ENCODE data around the gene ADARB2. TPM values are rescaled to one million over a fixed set of nuclear protein-coding genes. Genes with fewer than 3 reads are reported as not detected.

The ADARB2 gene
- total RNA-seq, 4 donors from 2014 or later: 8.4 to 23.2 (median 19.6) TPM

DNA sequence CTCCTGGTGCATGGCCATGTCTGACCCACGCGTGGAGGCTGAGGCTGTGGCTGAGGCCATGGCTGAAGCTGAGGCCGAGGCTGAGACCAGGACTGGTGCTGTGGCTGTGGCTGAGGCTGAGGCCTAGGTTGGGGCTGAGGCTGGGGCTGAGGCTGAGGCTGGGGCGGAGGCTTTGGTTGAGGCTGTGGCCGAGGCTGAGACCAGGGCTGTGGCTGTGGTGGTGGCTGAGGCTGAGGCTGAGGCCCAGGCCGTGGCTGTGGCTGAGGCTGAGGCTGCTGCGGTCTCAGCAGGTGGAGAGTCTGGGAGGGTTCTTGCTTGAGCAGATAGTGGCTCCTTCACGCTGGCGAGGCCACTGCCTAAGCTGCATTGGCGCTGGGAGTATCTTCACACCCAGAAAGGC is 604.7 kb downstream of the ADARB2 start:
- WGBS, 2 donors: 87 to 88% methylated on average over 10 of the region's 10 CpGs

DNA sequence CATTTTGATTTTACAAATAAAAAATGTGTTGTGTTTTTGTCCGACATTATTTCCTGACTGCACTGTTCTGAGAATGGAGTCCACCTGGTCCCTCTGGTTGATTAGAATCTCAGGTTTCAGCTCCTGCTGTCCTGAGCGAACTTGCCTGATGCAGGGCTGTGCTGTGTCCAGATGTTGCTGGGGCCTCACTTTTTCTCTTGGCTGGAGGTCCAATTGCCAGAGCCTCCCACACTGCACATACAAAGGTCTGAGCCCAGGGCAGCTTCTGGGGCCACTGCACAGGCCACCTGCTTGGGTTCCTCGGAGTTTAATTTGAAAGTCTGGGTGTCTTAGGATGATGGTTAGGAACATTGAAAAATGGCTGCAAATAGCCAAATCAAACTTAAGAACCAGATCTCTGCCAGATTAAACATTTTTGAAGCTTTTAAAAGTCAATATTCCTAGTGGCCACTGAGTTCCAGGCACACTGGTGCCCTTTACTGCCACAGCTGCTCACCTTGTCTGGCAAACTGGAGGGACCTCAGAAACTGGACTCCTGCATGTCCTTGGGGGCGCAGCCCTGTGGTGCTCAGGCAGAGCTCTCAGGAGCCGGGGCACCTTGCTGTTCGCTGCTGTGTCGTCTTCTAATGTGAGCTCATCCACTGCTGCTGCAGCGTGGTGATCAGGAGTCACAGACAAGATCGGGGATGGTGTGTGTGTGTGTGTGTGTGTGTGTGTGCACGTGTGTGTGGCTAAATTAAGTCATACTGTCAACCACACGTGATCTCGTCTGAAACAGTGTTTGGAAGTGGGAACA is 606.1 kb downstream of the ADARB2 start:
- no peaks in the 10 kb centered on the region for H3K27me3 ChIP-seq
- no peak overlapping the region for H3K4me3 ChIP-seq
- DNase-seq (ENCODE audit: low spot score in 2 of 2): no peak
- TF ChIP-seq EP300 (IDR thresholded peaks at IDR 0.05): no peak
- TF ChIP-seq POLR2A (IDR thresholded peaks at IDR 0.05): no peak
- TF ChIP-seq, protein P1, sequence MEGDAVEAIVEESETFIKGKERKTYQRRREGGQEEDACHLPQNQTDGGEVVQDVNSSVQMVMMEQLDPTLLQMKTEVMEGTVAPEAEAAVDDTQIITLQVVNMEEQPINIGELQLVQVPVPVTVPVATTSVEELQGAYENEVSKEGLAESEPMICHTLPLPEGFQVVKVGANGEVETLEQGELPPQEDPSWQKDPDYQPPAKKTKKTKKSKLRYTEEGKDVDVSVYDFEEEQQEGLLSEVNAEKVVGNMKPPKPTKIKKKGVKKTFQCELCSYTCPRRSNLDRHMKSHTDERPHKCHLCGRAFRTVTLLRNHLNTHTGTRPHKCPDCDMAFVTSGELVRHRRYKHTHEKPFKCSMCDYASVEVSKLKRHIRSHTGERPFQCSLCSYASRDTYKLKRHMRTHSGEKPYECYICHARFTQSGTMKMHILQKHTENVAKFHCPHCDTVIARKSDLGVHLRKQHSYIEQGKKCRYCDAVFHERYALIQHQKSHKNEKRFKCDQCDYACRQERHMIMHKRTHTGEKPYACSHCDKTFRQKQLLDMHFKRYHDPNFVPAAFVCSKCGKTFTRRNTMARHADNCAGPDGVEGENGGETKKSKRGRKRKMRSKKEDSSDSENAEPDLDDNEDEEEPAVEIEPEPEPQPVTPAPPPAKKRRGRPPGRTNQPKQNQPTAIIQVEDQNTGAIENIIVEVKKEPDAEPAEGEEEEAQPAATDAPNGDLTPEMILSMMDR (IDR thresholded peaks at IDR 0.05): no peak
- no peak overlapping the region for H3K27ac ChIP-seq
- no peaks in the 10 kb centered on the region for H3K4me1 ChIP-seq
- H3K9me3 ChIP-seq: no peaks in the 10 kb centered on the region
- H3K36me3 ChIP-seq: peaks cover 0 to 63% (median 13%) of the 10 kb centered on the region in 3 donors
- WGBS, 2 donors: 89 to 91% methylated on average over 12 of the region's 12 CpGs

More for the DNA sequence above, 604.7 kb downstream of the ADARB2 start:
- Histone ChIP-seq H3K27ac (no peak overlapping the region), H3K4me1 (no peaks in the 10 kb centered on the region), H3K4me3 (no peak overlapping the region), H3K36me3 (peaks cover 0 to 53% (median 13%) of the 10 kb centered on the region in 3 donors), H3K9me3 (peaks cover 0 to 3% (median 0%) of the 10 kb centered on the region in 4 donors), H3K27me3 (no peaks in the 10 kb centered on the region)
- no peak for DNase-seq (ENCODE audit: low spot score in 2 of 2)
- TF ChIP-seq POLR2A (IDR thresholded peaks at IDR 0.05) (no peak), EP300 (IDR thresholded peaks at IDR 0.05) (no peak)
- TF ChIP-seq, protein P1 (IDR thresholded peaks at IDR 0.05): no peak

DNA sequence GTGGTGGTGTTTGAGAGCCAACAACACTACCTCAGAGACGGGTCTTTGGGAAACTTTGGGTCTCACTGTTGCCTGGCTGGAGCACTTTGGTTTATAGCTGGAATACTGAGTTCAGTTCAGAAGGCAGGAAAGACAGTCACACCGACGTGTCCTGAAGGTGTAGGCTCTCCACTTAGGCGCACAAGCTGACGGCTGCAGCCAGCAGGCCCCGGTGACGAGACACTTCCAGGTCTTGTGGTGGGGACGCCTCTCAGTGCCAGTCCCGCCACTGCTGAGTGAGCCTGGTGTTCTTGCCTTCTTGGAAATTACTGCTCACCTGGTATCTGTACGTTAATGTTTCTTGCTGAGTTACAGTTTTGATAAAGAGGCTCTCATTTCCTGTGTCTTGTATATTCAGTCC is 607.1 kb downstream of the ADARB2 start:
- H3K36me3 ChIP-seq: peaks cover 0 to 71% (median 21%) of the 10 kb centered on the region in 3 donors
- no peaks in the 10 kb centered on the region for H3K27me3 ChIP-seq

DNA sequence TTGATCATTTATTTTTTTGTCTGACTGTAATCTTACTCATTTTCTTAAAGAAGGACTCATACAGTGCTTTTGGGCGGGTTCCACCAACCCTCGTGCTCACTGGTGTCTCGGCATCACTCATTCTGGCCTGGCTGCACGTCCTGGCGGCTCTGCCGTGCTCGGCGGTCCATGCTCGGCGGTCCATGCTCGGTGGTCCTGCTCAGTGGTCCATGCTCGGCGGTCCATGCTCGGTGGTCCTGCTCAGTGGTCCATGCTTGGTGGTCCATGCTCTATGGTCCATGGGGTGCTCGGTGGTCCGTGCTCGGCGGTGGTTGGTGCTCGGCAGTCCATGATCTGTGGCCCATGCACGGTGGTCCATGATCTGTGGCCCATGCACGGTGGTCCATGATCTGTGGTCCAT is 608.7 kb downstream of the ADARB2 start:
- H3K27ac ChIP-seq: no peak overlapping the region
- 96 to 98% methylated on average over 21 of the region's 21 CpGs for WGBS, 2 donors
- TF ChIP-seq EP300 (IDR thresholded peaks at IDR 0.05) (no peak), POLR2A (IDR thresholded peaks at IDR 0.05) (no peak)
- TF ChIP-seq, protein P1 (IDR thresholded peaks at IDR 0.05): no peak
- no peak overlapping the region for H3K4me3 ChIP-seq
- H3K9me3 ChIP-seq: no peaks in the 10 kb centered on the region
- no peaks in the 10 kb centered on the region for H3K4me1 ChIP-seq
- peaks cover 0 to 86% (median 31%) of the 10 kb centered on the region in 3 donors for H3K36me3 ChIP-seq
- DNase-seq (ENCODE audit: low spot score in 2 of 2): no peak
- no peaks in the 10 kb centered on the region for H3K27me3 ChIP-seq

More for the DNA sequence above, 607.1 kb downstream of the ADARB2 start:
- H3K27ac ChIP-seq: no peak overlapping the region
- TF ChIP-seq POLR2A (IDR thresholded peaks at IDR 0.05): no peak
- TF ChIP-seq EP300 (IDR thresholded peaks at IDR 0.05): no peak
- TF ChIP-seq, protein P1 (IDR thresholded peaks at IDR 0.05): no peak
- no peaks in the 10 kb centered on the region for H3K9me3 ChIP-seq
- H3K4me3 ChIP-seq: no peak overlapping the region
- 95 to 97% methylated on average over 10 of the region's 10 CpGs for WGBS, 2 donors
- no peaks in the 10 kb centered on the region for H3K4me1 ChIP-seq
- DNase-seq (ENCODE audit: low spot score in 2 of 2): no peak

DNA sequence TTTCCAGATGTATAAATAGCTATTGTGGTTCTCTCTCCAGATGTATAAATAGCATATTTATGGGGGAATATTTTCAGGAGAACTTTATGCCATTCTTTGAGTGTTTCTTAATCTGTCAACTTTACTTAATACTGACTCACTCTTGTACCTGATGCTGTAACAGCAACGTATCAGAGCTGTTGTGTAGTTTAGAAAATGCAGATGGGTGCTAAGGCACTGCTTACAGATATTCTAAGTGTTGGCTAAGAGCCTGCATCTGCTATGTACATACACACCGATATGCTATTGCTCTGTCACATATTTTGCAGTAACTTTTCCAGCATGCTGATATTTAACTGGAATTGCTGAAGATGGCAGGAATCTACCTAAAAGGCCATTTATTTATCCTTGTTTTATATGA is 609.2 kb downstream of the ADARB2 start:
- 82 to 88% methylated on average over 2 of the region's 2 CpGs for whole genome bisulfite sequencing, 2 donors
- TF ChIP-seq EP300 (IDR thresholded peaks at IDR 0.05) (no peak), POLR2A (IDR thresholded peaks at IDR 0.05) (no peak)
- TF ChIP-seq, protein P1 (IDR thresholded peaks at IDR 0.05): no peak
- H3K36me3 ChIP-seq: peaks cover 0 to 91% (median 31%) of the 10 kb centered on the region in 3 donors

More for the DNA sequence above, 609.2 kb downstream of the ADARB2 start:
- H3K27me3 ChIP-seq: no peaks in the 10 kb centered on the region
- no peaks in the 10 kb centered on the region for H3K9me3 ChIP-seq
- no peak for DNase-seq (ENCODE audit: low spot score in 2 of 2)
- no peak overlapping the region for H3K27ac ChIP-seq
- H3K4me3 ChIP-seq: no peak overlapping the region
- no peaks in the 10 kb centered on the region for H3K4me1 ChIP-seq
